HepG2 (cell line): ENCODE results near the gene HTR3B. TPM values are rescaled to one million over a fixed set of nuclear protein-coding genes. Genes with fewer than 3 reads are reported as not detected.

Source experiments
- ARNT2 ChIP-seq: sonication (generic); formaldehyde crosslinking; IDR thresholded peaks from 2 replicates; pipeline ENCODE4 v1.8.0; 2022; ENCODE audit warnings: mild to moderate bottlenecking, low read depth, missing genetic modification reagents, moderate library complexity
- BORCS8-MEF2B ChIP-seq: sonication (generic); formaldehyde crosslinking; IDR thresholded peaks from 2 replicates; pipeline ENCODE4 v1.8.0; 2022; ENCODE audit warnings: mild to moderate bottlenecking, missing genetic modification reagents
- CBX1 ChIP-seq: IDR thresholded peaks from one replicate; pipeline ENCODE4 v1.6.1; 2016; ENCODE audit warnings: antibody characterized with exemption, low read depth
- DDIT3 ChIP-seq: sonication (generic); formaldehyde crosslinking; IDR thresholded peaks from 2 replicates; pipeline ENCODE4 v1.4.0; 2020; ENCODE audit warnings: mild to moderate bottlenecking, missing genetic modification reagents
- ETV5 ChIP-seq: IDR thresholded peaks from 2 replicates; pipeline ENCODE4 v1.6.1; 2018; ENCODE audit warnings: missing biosample characterization, missing genetic modification reagents, inconsistent platforms, borderline replicate concordance
- GATA4 ChIP-seq: sonication (generic); IDR thresholded peaks from 2 replicates; pipeline ENCODE4 v1.6.1; 2016; ENCODE audit warnings: antibody characterized with exemption, low read depth, borderline replicate concordance
- HNRNPLL ChIP-seq: fragments of 200-400 bp; formaldehyde crosslinking; IDR thresholded peaks from 2 replicates; pipeline ENCODE4 v1.6.1; 2017; ENCODE audit warnings: mild to moderate bottlenecking, low read depth, low read length; ENCODE audit not compliant: poor library complexity, severe bottlenecking
- MNT ChIP-seq: fragments of 450-650 bp; IDR thresholded peaks from 2 replicates; pipeline ENCODE4 v1.6.1; 2016
- RAD51 ChIP-seq: fragments of 450-650 bp; IDR thresholded peaks from 2 replicates; pipeline ENCODE4 v1.6.1; 2016; ENCODE audit warnings: borderline replicate concordance
- REST ChIP-seq, 2 experiments: IDR thresholded peaks; 2 replicates each; pipeline ENCODE4 v1.6.1; 2011 to 2012; ENCODE audit warnings: low read length in 2 of 2, borderline replicate concordance in 1 of 2, low read depth in 1 of 2, mild to moderate bottlenecking in 1 of 2, moderate library complexity in 1 of 2
- RXRB ChIP-seq: IDR thresholded peaks from 2 replicates; pipeline ENCODE4 v1.6.1; 2016; ENCODE audit warnings: borderline replicate concordance, missing genetic modification reagents, missing compliant biosample characterization
- SALL2 ChIP-seq: sonication (generic); formaldehyde crosslinking; IDR thresholded peaks from 2 replicates; pipeline ENCODE4 v1.8.1; 2023; ENCODE audit warnings: mild to moderate bottlenecking, missing genetic modification reagents, inconsistent platforms
- SATB2 ChIP-seq: sonication (generic); formaldehyde crosslinking; IDR thresholded peaks from 2 replicates; pipeline ENCODE4 v1.5.0; 2020; ENCODE audit warnings: missing genetic modification reagents
- ZBTB3 ChIP-seq: sonication (generic); formaldehyde crosslinking; IDR thresholded peaks from 2 replicates; pipeline ENCODE4 v1.4.0; 2020; ENCODE audit warnings: low read depth, mild to moderate bottlenecking, moderate library complexity, missing genetic modification reagents, borderline replicate concordance
- ZFY ChIP-seq: sonication (generic); formaldehyde crosslinking; IDR thresholded peaks from 2 replicates; pipeline ENCODE4 v1.4.0; 2020; ENCODE audit warnings: missing genetic modification reagents
- ZNF232 ChIP-seq: sonication (generic); formaldehyde crosslinking; IDR thresholded peaks from 2 replicates; pipeline ENCODE4 v1.4.0; 2020; ENCODE audit warnings: missing genetic modification reagents, borderline replicate concordance
- ZNF687 ChIP-seq: sonication (generic); formaldehyde crosslinking; IDR thresholded peaks from 2 replicates; pipeline ENCODE4 v1.5.1; 2020; ENCODE audit warnings: mild to moderate bottlenecking, missing genetic modification reagents, moderate library complexity
- ZNF781 ChIP-seq: sonication (generic); formaldehyde crosslinking; IDR thresholded peaks from 2 replicates; pipeline ENCODE4 v1.5.1; 2020; ENCODE audit warnings: borderline replicate concordance, mild to moderate bottlenecking, missing genetic modification reagents; ENCODE audit errors: not compliant biosample characterization
- polyA plus RNA-seq, 8 experiments: library from polyadenylated mRNA; depleted of rRNA in 3 of 8; stranded (reverse) in 7 of 8; unstranded in 1 of 8; fragments of >200 nt; fragmentation: Illumina TruSeq in 4 of 8; extraction: Trizol in 4 of 8; gene quantifications; 2 replicates each; pipeline versions ENCODE4 v1.2.1 to v1.2.3, GENCODE V29; 2011 to 2016; ENCODE audit warnings: low read depth in 4 of 8, missing spikeins in 1 of 8, mixed read lengths in 1 of 8; ENCODE audit not compliant: insufficient read depth in 1 of 8
- total RNA-seq, 5 experiments: library from RNA; depleted of rRNA; stranded (reverse); fragments of >200 nt; fragmentation: Illumina TruSeq; extraction: Trizol; gene quantifications; 2 replicates each; pipeline ENCODE4 v1.2.3, GENCODE V29; 2016; ENCODE audit warnings: low read depth in 1 of 5

HTR3B gene
- total and polyA plus RNA-seq, 2 of the 13 experiments (the other 11 are each of a cell fraction or from before 2014, with no cell fraction given) = 0.09 to 1.7 TPM

- no peak for TF ChIP-seq ZNF781 (CRISPR knock-in tag)
- peak; percentile 32 for TF ChIP-seq HNRNPLL
- peak; percentile 28; the same call in 1 of the 2 replicates for TF ChIP-seq SALL2 (CRISPR knock-in tag)
- TF ChIP-seq ETV5 (CRISPR knock-in tag) = peak; percentile 32; the same call in 1 of the 2 replicates
- TF ChIP-seq ZNF232 (CRISPR knock-in tag) = peak; percentile 54; the same call in 1 of the 2 replicates
- peak; percentile 90 for TF ChIP-seq ZFY (CRISPR knock-in tag)
- TF ChIP-seq CBX1 = peak; percentile 52
- TF ChIP-seq DDIT3 (CRISPR knock-in tag) = no peak
- TF ChIP-seq RXRB (CRISPR knock-in tag) = peak; percentile 64; the same call in 1 of the 2 replicates
- TF ChIP-seq ZBTB3 (CRISPR knock-in tag) = 0 out of 2 replicates have a peak, but pooled peaks have one; percentile 54
- 0 out of 2 replicates have a peak, but pooled peaks have one; percentile 24 for TF ChIP-seq BORCS8-MEF2B
- TF ChIP-seq GATA4 = peak; percentile 77; the same call in 1 of the 2 replicates
- peak; percentile 97 for TF ChIP-seq RAD51
- peak; percentile 31; the same call in 1 of the 2 replicates for TF ChIP-seq MNT
- peak in 1 of 2 experiments; percentile 41; a peak in 1 of 4 replicates for TF ChIP-seq REST (IDR thresholded peaks at IDR 0.05; ENCODE audit: borderline replicate concordance in 1 of 2, low read depth in 1 of 2, low read length in 2 of 2)
- peak; percentile 81 for TF ChIP-seq ARNT2
- TF ChIP-seq SATB2 = peak; percentile 79; the same call in 1 of the 2 replicates
- TF ChIP-seq ZNF687 (CRISPR knock-in tag) = peak; percentile 93
Observed at GRCh38 chr11:113875234-113876073, 29.1 kb upstream of the HTR3B start, which contains the start of gene USP28 (continued).
